Raji (cell line): ENCODE measurements around the gene GRK1.

ENCODE experiments used
- POLR2A ChIP-seq: IDR thresholded peaks from 2 replicates; pipeline ENCODE4 v1.6.1; 2011; ENCODE audit warnings: low read depth, low read length, control low read depth; ENCODE audit not compliant: insufficient read depth

Gene GRK1

DNA sequence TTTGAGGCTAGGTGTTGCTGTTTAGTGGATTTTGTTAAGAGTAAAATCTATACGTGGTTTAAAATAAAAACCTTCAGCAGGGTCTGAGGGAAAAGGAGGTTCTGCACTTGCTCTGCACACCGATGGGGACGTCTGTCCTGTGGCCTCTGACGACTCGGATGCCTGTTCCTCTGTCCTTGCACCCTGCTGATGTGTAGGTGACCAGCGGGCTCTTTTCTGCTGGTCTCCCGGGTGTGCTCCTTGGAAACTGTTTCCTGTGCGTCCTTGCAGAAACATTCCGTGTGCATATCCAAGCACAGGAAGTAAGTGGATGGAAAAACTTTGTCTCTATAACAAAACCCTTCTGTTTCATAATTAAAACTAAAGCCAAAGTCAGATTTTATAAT is 12.9 kb upstream of the GRK1 start:
- TF ChIP-seq POLR2A, result no peak

DNA sequence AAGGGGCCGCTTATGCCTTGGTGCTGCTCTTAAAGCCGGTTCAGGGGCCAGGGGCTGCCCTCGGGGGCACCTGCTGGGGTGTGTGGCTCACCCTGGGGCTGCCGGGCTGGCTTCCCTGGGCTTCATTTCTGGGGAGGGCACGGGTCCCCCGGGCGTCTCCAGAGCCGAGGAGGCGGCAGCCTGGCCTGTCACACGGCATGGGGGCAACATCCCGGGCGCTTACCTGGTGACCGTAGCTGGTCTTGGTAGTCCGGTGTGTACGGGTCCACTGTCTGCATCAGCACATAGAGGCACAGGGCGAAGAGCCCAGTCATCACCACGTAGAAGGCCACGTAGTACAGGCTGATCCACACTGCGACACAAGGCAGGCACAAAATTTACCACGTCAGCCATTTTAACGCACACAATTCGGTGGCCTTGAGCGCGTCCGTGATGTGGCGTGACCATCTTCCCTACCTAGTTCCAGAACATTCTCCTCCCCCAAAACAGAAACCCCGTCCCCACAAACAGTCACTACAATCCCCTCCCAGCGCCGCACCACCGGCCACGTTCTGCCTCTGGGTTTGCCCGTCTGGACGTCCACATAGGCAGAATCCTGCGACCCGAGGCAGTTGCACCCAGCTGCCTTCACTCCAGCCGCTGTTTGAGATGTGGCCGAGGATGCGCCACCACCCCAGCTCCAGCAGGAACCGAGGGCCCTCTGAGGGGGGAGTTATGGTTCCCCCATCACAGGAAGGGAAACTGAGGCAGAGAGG is 12.3 kb upstream of the GRK1 start:
- no peak for TF ChIP-seq POLR2A

DNA sequence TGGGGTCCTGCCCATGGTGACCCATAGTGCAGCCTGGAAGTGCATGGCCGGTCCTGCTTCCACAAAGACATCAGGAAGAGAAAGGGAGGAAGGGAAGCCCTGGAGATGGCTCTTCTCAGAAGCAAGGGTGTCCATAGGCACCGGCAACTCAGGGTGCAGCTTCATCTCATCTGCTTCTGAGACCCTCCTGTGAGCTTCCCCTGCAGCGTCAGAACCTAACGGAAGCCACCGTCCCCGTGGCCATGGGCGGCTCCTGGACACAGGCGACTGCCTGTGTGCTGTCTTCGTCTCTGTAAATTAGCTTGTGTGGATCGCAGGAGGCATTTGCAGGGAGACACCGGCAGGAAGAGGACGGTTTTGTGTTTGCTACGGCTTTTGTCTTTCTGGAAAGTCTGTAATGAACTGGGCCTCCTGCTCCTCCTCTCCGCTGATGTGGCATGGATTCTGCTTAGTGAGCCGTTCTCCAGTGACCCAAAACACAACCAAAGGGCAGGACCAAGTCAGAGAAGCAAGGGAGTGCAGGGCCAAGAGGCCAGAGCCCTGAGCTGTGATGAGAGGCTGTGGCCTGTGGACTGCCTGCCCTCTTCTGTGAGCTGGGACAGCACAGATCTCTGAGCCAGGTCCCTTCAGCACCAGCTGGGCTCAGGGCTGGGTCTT is 11.5 kb upstream of the GRK1 start:
- TF ChIP-seq POLR2A, result no peak

DNA sequence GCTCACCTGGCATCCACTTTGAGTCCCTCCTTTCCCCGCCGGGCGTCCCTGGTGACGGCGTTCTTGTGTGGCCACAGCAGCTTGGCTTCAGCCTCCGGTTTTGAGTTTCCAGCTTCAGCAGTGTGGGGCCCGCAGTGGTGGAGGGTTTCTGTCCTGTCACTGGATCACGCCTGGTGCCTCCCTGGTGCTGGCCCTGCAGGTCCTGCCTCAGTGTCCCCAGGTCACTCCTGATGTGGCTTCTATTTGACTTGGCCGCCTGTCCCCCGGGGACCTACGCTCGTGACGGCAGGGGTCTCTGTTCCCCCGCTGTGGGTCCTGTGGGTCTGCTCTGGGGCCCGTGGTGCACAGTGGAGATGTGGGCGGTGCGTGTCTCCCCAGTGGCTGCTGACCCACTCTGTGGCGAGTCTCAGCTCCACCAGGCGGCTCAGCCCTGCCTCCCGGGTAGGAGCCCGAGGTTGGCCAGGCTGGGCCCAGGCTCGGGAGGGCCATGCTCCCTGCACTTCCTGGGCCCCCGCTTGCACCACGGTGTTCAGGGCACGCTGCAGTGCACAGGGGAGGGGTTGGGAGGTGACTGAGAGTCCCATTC is 10.9 kb upstream of the GRK1 start:
- TF ChIP-seq POLR2A, result no peak

DNA sequence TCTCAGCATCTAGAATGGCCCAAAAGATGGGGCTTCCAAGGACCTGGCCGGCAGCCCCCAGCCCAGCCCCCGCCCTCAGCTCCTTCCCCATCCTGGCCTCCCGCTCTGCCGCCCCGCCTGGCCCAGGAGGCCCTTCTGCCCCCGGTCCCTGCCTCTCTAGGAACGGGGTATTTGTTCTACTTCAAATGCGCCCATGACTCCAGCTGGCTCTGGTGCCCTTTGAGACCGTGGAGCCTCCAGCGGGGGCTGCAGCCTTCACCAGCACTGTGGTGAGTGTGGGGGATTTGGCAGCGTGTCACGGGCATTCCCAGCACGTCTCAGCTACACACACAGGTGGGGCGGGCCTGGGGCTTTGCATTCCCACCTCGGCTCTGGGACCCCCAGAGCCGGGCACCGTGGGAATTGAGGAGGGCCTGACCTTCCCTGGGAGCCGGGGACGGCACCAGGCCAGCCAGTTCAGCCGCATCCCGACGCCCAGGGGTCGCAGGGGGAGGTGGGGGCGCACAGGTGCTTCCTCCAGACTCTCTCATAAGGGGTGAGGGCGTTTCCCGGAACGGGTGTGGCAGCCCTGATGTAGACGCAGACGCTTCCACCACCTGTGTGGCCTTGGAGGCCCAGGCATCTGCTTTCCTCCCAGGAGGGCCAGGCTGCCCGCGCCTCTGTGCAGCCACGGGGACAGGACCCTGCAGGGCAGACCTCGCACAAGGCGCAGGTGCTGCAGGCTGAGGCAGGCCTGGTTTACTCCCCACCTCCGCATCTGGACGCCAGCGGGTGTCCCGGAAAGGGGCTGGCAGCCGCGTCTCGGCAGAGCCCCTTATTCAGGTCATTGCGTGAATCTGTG is 10.0 kb upstream of the GRK1 start:
- TF ChIP-seq POLR2A, result no peak

DNA sequence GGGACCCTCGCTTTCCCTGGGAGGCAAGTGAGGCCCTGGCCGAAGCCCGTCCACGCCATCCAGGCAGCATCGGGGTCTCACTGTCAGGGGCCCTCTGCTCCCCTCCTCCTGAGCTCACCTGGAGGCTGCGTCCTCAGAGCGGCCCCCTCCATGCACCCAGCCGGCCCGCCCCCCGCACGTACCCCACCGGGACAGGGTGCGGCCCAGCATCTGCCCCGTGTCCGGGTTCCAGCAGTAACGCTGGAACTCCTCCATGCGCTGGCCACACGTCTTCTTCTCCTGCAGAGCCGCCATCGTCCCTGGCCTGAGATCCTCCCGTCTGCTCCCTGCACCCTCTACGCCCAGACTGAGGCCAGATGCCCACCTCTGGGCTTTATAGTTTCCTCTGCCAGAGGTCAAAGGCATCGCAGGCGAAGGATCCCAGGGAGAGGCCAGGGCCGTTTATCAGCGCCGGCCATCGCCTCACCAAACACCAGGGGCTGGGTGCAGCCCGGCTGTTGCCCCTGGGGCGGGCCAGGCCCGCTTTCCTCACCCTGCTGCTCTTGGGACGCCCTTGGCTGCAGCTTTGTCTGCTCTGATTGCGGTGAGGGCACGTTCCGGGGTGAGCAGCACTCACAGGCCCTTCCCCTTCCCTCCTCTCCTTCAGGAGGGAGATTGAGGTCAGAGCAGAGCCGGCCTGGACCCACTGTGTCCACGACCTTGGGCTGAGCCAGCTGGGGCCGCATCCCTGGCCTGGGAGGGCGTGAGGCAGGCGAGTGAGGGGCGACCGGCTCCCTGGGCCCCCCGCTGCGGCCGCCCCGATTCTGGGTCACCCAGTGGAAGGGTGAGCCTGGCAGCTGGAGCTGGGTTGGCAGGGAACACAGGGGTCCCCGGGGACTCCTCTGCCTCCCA is 8.9 kb upstream of the GRK1 start, which contains the start of gene ATP4B:
Gene ATP4B (minus strand): TSS at position 348 of the 891 bp plus-strand sequence. CDS start 54 bp downstream, at position 294.
- no peak for TF ChIP-seq POLR2A

DNA sequence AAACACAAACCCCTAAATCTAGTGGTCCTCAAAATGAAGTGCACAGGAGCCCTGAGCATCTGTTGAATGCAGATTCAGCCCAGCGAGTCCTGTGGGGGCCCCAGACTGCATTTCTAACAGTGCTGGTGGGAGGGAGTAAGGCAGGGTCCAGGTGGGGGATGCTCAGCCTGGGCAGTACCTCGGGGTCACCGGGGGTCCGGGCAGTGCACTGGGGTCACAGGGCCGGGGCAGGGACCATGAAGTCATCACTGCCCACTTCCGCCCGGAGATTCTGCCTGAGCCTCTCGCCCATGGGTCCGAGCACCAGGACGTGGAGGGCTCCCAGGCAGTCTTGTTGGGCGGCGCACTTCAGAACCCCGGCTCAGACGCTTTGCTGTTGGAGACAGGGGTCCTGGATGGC is 8.2 kb upstream of the GRK1 start:
- TF ChIP-seq POLR2A, result no peak

DNA sequence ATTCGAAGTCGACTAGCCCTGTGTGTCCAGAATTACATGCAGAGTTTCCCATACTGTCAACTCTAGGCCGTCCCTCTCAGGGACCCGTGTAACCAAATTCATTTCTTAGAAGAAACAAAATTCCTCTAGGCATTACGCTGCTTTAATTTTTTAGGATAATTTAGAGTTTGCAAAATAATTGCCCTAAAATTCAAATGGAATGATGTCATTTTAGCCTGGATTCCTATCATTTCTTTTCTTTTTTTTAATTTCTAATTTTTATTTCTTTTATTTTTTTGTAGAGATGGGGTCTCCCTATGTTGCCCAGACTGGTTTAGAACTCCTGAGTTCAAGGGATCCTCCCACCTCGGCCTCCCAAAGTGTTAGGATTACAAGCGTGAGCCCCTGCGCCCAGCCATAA is 7.7 kb upstream of the GRK1 start:
- TF ChIP-seq POLR2A, result no peak

DNA sequence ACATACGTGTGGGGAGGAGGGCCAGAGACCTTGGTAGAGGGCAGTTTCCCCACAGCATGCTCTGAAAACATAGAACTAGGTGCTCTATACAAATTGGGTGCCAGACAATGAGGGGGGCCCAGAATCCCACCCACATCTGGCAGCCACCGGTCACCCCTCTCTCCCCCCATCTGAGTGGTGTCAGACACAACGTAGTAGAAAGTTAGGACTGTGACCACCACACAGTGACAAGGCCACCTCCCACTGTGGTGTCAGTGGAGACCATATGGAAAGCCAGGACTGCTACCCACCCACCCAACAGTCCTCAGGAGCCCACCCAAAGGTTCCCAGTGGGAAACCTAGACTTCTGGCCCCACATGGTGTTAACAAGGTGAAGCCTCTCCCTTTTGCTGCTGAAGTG is 7.0 kb upstream of the GRK1 start:
- no peak for TF ChIP-seq POLR2A

DNA sequence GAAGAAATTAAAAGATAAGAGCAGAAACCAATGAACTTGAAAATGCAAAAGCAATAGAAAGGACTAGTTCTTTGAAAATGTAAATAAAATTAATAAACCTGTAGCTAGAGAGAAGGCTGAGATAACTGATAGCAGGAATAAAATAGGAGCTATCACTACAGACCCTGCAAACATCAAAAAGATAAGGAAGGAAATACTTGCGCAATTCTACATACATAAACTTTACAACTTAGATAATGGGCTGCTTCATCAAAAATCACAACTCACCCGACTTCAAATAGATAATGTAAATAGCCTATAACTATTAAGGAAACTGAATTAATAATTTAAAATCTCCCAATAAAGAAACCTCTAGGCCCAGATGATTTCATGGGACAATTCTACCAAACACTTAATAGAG is 5.5 kb upstream of the GRK1 start:
- TF ChIP-seq POLR2A, result no peak

DNA sequence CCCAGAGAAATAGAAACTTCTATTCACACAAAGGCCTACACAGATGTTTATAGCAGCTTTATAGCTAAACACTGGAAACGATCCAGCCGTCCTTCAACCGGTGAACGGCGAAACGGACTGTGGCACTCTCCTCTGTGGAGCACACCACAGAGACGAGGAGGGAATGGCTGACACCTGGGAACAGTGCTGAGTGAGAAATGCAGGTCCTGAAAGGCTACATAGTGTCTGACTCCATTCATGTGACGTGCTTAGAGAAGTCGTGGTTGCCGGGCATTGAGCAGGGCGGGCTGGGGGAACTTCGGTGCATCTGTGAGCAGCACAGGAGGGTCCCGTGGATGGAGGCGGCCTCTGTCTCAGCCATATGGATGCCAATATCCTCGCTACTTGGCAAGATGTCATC is 3.1 kb upstream of the GRK1 start:
- no peak for TF ChIP-seq POLR2A

DNA sequence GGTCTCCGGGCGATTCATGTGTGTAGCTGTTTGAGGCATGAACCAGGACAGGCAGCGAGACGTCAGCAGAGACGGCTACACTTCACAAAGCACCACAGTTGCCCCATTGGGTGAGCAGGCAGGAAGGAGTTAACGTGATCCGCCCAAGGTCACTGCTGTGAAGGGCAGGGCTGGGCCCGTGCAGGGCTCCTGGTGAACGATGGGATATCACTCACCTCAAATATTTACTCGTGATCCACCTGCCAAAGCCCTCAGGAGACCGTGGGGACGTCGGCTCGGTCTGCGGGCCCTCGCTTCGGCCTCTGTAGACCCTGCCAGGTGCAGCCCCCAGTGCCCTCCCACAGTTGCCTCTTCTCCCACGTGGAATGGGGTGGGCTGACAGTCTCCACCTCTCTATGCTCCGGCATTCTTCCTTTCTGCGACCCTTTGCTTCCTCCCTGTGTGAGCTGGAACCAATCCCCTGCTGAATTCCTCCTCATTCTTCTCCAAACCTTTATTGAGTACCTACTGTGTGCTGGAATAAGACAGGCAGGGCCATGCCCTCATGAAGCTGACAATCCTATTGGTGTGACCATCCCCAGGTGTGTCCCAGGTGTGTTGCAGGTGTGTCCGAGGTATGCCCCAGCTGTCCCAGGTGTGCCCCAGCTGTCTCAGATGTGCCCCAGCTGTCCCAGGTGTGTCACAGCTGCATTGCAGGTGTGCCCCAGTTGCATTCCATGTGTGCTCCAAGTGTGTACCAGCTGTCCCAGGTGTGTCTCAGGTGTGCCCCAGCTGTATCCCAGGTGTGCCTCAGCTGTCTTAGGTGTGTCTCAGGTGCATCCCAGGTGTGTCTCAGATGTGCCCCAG is 2.0 kb upstream of the GRK1 start:
- TF ChIP-seq POLR2A, result no peak

DNA sequence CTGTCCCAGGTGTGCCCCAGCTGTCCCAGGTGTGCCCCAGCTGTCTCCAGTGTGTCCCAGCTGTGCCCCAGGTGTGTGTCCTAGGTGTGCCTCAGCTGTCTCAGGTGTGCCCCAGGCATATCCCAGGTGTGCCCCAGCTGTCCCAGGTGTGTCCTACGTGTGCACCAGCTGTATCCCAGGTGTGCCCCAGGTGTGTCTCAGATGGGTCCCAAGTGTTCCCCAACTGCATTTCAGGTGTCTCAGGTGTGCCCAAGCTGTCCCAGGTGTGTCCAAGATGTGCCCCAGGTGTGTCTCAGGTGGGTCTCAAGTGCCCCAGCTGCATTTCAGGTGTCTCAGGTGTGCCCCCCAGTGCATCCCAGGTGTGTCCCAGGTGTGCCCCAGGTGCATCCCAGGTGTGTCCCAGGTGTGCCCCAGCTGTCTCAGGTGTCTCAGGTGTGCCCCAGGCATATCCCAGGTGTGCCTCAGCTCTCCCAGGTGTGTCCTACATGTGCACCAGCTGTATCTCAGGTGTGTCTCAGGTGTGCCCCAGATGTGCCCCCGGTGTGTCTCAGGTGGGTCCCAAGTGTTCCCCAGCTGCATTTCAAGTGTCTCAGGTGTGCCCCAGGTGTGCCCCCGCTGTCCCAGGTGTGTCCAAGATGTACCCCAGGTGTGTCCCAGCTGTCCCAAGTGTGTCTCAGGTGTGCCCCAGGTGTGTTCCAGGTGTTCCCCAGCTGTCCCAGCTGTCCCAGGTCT is 1.3 kb upstream of the GRK1 start:
- no peak for TF ChIP-seq POLR2A
